GM12874 (cell line): ENCODE data around the gene ADGRL1.

Source experiments
- CTCF ChIP-seq: IDR thresholded peaks from 2 replicates; pipeline ENCODE4 v1.5.1; 2011; ENCODE audit warnings: low read depth, mild to moderate bottlenecking, control low read depth, low read length, moderate library complexity; ENCODE audit not compliant: insufficient read depth

The ADGRL1 gene

GRCh38 chr19:14164082-14164481 is 41.9 kb downstream of the ADGRL1 start:
- no peak for TF ChIP-seq CTCF

- no peak for TF ChIP-seq CTCF
These were observed 43.1 kb downstream of the ADGRL1 start for GRCh38 chr19:14162871-14163297.

- TF ChIP-seq CTCF, result no peak
These were observed 44.7 kb downstream of the ADGRL1 start for GRCh38 chr19:14161305-14161704.

DNA sequence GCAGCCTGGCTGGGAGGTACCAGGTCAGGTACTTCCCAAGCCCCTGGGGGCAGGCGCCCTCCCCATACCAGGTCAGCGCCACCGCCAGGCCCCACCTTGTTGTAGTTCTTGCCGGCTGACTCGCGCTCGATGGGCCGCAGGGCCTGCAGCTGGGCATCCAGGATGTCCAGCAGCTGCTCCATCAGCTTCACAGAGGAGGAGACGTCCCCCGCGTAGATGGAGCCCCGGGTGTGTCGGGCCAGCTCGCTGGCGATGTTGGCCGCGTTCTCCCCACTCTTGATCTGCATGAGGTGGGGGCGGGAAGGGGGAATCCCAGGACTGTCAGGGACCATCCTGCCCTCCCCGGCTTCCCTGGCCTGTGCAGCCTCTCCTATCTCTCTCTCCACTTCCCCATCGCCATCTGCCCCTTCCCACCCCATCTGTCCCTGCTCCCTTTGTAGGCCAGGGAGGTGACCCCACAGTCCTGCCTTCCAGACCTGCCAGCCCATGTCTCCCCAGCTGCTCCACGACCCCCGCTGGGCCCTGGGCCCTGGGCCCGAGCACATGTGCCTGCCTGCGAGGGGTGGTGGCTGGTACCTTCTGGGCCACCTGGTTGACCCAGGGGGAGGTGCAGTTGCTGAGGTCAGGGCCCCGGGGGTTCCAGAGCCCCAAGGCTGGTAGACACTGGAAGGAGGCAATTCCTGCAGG is 45.8 kb downstream of the ADGRL1 start:
- no peak for TF ChIP-seq CTCF

- no peak for TF ChIP-seq CTCF
These were observed 46.9 kb downstream of the ADGRL1 start for GRCh38 chr19:14159059-14159458.

GRCh38 chr19:14158276-14159023 is 47.5 kb downstream of the ADGRL1 start:
- TF ChIP-seq CTCF, result no peak

DNA sequence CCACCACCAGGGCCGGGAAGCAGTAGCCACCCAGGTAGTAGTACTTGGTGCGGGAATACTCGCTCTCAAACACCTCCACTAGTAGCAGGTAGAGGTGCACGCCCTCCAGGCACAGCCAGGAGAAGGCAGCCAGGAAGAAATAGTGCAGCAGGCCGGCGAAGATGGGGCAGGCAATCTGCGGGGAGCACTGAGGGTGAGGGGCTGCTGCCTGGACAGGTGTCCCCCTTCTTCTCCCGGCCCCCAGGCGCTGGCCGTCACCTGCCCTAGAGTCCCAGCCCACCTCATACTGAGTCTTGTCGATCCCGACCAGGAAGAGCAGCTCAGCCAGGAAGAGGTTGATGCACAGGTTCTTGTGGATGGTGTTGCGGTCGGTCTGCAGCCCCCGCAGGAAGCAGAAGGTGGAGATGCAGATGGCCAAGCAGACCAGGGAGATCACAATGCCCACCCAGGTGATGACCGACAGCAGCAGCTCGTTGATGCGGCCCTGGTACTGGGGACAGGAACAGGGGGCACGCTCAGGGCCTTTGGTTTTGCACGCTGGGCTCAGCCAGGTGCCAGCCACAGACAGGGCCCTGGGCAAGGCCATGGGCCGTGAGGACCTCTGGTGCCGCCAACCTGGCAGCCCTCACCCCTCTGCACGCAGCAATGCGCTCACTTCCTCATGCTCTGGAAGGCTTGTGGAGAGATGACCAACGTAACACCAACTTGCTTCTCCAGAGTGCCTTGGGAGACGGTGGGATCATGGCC is 48.8 kb downstream of the ADGRL1 start:
- no peak for TF ChIP-seq CTCF
